Effector memory CD4-positive, alpha-beta T cell (primary cell): ENCODE data around the gene CNTN4.

Source experiments
- DNase-seq, 3 donors: peaks; one replicate each; pipeline ENCODE4 v3.0.0-alpha.2; 2020
- H3K27ac ChIP-seq: 2 replicates; pipeline ENCODE4 v1.7.0; 2013; ENCODE audit warnings: mild to moderate bottlenecking, low read length, moderate library complexity; ENCODE audit not compliant: insufficient read depth, poor library complexity, severe bottlenecking
- H3K27me3 ChIP-seq: replicated peaks from 2 replicates; pipeline ENCODE4 v1.7.0; 2013; ENCODE audit warnings: mild to moderate bottlenecking, low read length; ENCODE audit not compliant: insufficient read depth, control insufficient read depth, poor library complexity, severe bottlenecking
- H3K36me3 ChIP-seq: 2 replicates; pipeline ENCODE4 v1.7.0; 2013; ENCODE audit warnings: mild to moderate bottlenecking, low read length, moderate library complexity; ENCODE audit not compliant: control insufficient read depth, insufficient read depth
- H3K4me1 ChIP-seq: 2 replicates; pipeline ENCODE4 v1.7.0; 2013; ENCODE audit warnings: low read length, mild to moderate bottlenecking; ENCODE audit not compliant: control insufficient read depth, insufficient read depth, poor library complexity, severe bottlenecking
- H3K4me3 ChIP-seq: 2 replicates; pipeline ENCODE4 v1.7.0; 2013; ENCODE audit warnings: low read length, low read depth, mild to moderate bottlenecking; ENCODE audit not compliant: insufficient read depth, poor library complexity, severe bottlenecking
- H3K9me3 ChIP-seq: 2 replicates; pipeline ENCODE4 v1.7.0; 2013; ENCODE audit warnings: mild to moderate bottlenecking, low read length, moderate library complexity; ENCODE audit not compliant: control insufficient read depth

The CNTN4 gene

GRCh38 chr3:2937055-2937454 lies 838.4 kb downstream of the CNTN4 start:
- no peak for DNase-seq
- H3K4me1 ChIP-seq: no peaks in the 10 kb centered on the region
- H3K9me3 ChIP-seq: no peaks in the 10 kb centered on the region
- H3K4me3 ChIP-seq: no peak overlapping the region
- H3K27ac ChIP-seq: no peak overlapping the region
- H3K27me3 ChIP-seq: no peaks in the 10 kb centered on the region
- no peaks in the 10 kb centered on the region for H3K36me3 ChIP-seq

GRCh38 chr3:2937592-2937991 lies 838.9 kb downstream of the CNTN4 start:
- Histone ChIP-seq H3K36me3 (no peaks in the 10 kb centered on the region), H3K9me3 (no peaks in the 10 kb centered on the region), H3K4me3 (no peak overlapping the region), H3K4me1 (no peaks in the 10 kb centered on the region), H3K27ac (no peak overlapping the region), H3K27me3 (no peaks in the 10 kb centered on the region)
- no peak for DNase-seq

GRCh38 chr3:2938711-2939110 lies 840.0 kb downstream of the CNTN4 start:
- DNase-seq: no peak

GRCh38 chr3:2940062-2940461 lies 841.4 kb downstream of the CNTN4 start:
- no peaks in the 10 kb centered on the region for H3K36me3 ChIP-seq
- H3K4me3 ChIP-seq: no peak overlapping the region
- no peak overlapping the region for H3K27ac ChIP-seq
- H3K9me3 ChIP-seq: no peaks in the 10 kb centered on the region
- no peaks in the 10 kb centered on the region for H3K4me1 ChIP-seq
- no peak for DNase-seq
- no peaks in the 10 kb centered on the region for H3K27me3 ChIP-seq

More at GRCh38 chr3:2938711-2939110, 840.0 kb downstream of the CNTN4 start:
- Histone ChIP-seq H3K27me3 (no peaks in the 10 kb centered on the region), H3K4me3 (no peak overlapping the region), H3K9me3 (no peaks in the 10 kb centered on the region), H3K27ac (no peak overlapping the region), H3K36me3 (no peaks in the 10 kb centered on the region), H3K4me1 (no peaks in the 10 kb centered on the region)

GRCh38 chr3:2944628-2945027 lies 846.0 kb downstream of the CNTN4 start:
- no peaks in the 10 kb centered on the region for H3K9me3 ChIP-seq
- no peaks in the 10 kb centered on the region for H3K4me1 ChIP-seq
- H3K36me3 ChIP-seq: no peaks in the 10 kb centered on the region
- H3K4me3 ChIP-seq: no peak overlapping the region
- no peak for DNase-seq
- H3K27ac ChIP-seq: no peak overlapping the region
- H3K27me3 ChIP-seq: no peaks in the 10 kb centered on the region

- no peaks in the 10 kb centered on the region for H3K9me3 ChIP-seq
- H3K27ac ChIP-seq: no peak overlapping the region
- H3K4me1 ChIP-seq: no peaks in the 10 kb centered on the region
- no peaks in the 10 kb centered on the region for H3K36me3 ChIP-seq
- H3K27me3 ChIP-seq: no peaks in the 10 kb centered on the region
- no peak for DNase-seq
- H3K4me3 ChIP-seq: no peak overlapping the region
Observed at GRCh38 chr3:2945121-2945520, 846.5 kb downstream of the CNTN4 start.

- Histone ChIP-seq H3K27me3 (no peaks in the 10 kb centered on the region), H3K36me3 (no peaks in the 10 kb centered on the region), H3K4me3 (no peak overlapping the region), H3K27ac (no peak overlapping the region), H3K9me3 (no peaks in the 10 kb centered on the region), H3K4me1 (no peaks in the 10 kb centered on the region)
- no peak for DNase-seq
Observed at GRCh38 chr3:2947536-2947935, 848.9 kb downstream of the CNTN4 start.

GRCh38 chr3:2948882-2949281 lies 850.2 kb downstream of the CNTN4 start:
- H3K27ac ChIP-seq: no peak overlapping the region
- DNase-seq: no peak
- H3K4me3 ChIP-seq: no peak overlapping the region
- H3K36me3 ChIP-seq: no peaks in the 10 kb centered on the region
- H3K9me3 ChIP-seq: no peaks in the 10 kb centered on the region
- no peaks in the 10 kb centered on the region for H3K4me1 ChIP-seq
- no peaks in the 10 kb centered on the region for H3K27me3 ChIP-seq

GRCh38 chr3:2950159-2950558 lies 851.5 kb downstream of the CNTN4 start:
- Histone ChIP-seq H3K36me3 (no peaks in the 10 kb centered on the region), H3K4me1 (no peaks in the 10 kb centered on the region), H3K9me3 (no peaks in the 10 kb centered on the region), H3K27me3 (no peaks in the 10 kb centered on the region), H3K27ac (no peak overlapping the region), H3K4me3 (no peak overlapping the region)
- DNase-seq: no peak

GRCh38 chr3:2957115-2957514 lies 858.4 kb downstream of the CNTN4 start:
- no peaks in the 10 kb centered on the region for H3K36me3 ChIP-seq
- DNase-seq: no peak
- H3K4me3 ChIP-seq: no peak overlapping the region
- no peaks in the 10 kb centered on the region for H3K4me1 ChIP-seq
- no peak overlapping the region for H3K27ac ChIP-seq
- no peaks in the 10 kb centered on the region for H3K27me3 ChIP-seq
- no peaks in the 10 kb centered on the region for H3K9me3 ChIP-seq

- Histone ChIP-seq H3K4me1 (no peaks in the 10 kb centered on the region), H3K27me3 (no peaks in the 10 kb centered on the region), H3K36me3 (no peaks in the 10 kb centered on the region), H3K9me3 (no peaks in the 10 kb centered on the region), H3K4me3 (no peak overlapping the region), H3K27ac (no peak overlapping the region)
- no peak for DNase-seq
Observed at GRCh38 chr3:2958551-2958950, 859.9 kb downstream of the CNTN4 start.
